Mesodermal cell (in vitro differentiated cells): ENCODE measurements around the gene ZNRF1.

Experiments
- H3K27ac ChIP-seq: 2 replicates; pipeline ENCODE4 v1.7.0; 2013; ENCODE audit warnings: mild to moderate bottlenecking, low read depth, low read length, moderate library complexity; ENCODE audit not compliant: severe bottlenecking
- H3K36me3 ChIP-seq: 2 replicates; pipeline ENCODE4 v1.7.1; 2013; ENCODE audit warnings: mild to moderate bottlenecking, low read length, moderate library complexity; ENCODE audit not compliant: control insufficient read depth, insufficient read depth
- H3K4me1 ChIP-seq: one replicate; pipeline ENCODE4 v1.7.1; 2013; ENCODE audit warnings: mild to moderate bottlenecking, low read length; ENCODE audit not compliant: insufficient read depth, control insufficient read depth, poor library complexity, severe bottlenecking
- H3K4me3 ChIP-seq: 2 replicates; pipeline ENCODE4 v1.7.0; 2013; ENCODE audit warnings: low read length, control low read depth, mild to moderate bottlenecking; ENCODE audit not compliant: insufficient read depth, poor library complexity, severe bottlenecking; ENCODE audit errors: extremely low read depth
- H3K9me3 ChIP-seq: 2 replicates; pipeline ENCODE4 v1.7.1; 2013; ENCODE audit warnings: mild to moderate bottlenecking, low read length, moderate library complexity; ENCODE audit not compliant: control insufficient read depth
- WGBS, 2 experiments: methylation state at CpG; one replicate each; pipeline ENCODE4 v1.1.5; 2013; ENCODE audit warnings: missing lambda C conversion rate in 2 of 2; ENCODE audit not compliant: insufficient coverage in 2 of 2; 5-methylcytosine and 5-hydroxymethylcytosine counted together

Gene ZNRF1

DNA sequence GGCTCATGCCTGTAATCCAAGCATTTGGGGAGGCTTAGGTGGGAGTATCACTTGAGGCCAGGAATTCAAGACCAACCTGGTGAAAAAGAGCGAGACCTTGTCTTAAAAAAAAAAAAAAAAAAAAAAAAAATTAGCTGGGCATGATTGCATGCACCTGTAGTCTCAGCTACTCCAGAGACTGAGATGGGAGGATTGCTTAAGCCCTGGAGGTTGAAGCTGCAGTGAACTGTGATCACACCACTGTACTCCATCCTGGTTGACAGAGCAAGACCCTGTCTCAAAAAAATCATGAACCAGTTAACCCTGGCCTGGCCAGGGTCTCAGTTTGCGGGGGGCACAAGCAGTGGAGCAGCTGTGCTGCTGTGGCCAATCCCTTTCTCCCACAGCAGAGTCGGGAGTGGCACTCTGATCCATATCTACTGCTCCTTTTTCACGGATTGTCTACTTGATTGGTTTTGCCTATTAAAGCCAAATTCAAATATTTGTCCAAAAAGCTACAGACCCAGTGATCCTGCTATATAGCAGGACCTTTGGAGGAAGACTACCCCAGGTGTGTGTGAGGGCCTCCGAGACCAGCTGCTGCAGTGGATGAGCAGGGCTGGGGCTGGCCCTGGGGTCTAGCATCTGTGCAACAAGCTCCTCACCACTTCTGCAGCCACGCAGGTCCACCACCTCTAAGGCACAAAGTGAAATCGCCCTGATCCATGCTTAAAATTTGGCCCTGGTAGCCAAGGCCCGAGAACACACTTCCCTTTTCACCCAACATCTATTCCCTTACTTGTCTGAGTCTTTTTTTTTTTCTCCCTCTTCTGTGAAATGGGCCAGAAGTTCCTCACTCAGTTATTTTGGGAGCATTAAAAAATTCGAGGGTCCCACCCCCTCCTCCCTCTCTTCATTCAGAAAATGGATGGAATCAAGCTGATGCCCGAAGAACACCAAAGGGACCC, 69.5 kb downstream of the ZNRF1 start:
- Histone ChIP-seq H3K4me3 (no peak overlapping the region), H3K9me3 (no peaks in the 10 kb centered on the region), H3K27ac (no peak overlapping the region), H3K4me1 (peaks cover 10% of the 10 kb centered on the region), H3K36me3 (no peaks in the 10 kb centered on the region)
- 91 to 92% methylated on average over 8 of the region's 10 CpGs for WGBS, 2 experiments

DNA sequence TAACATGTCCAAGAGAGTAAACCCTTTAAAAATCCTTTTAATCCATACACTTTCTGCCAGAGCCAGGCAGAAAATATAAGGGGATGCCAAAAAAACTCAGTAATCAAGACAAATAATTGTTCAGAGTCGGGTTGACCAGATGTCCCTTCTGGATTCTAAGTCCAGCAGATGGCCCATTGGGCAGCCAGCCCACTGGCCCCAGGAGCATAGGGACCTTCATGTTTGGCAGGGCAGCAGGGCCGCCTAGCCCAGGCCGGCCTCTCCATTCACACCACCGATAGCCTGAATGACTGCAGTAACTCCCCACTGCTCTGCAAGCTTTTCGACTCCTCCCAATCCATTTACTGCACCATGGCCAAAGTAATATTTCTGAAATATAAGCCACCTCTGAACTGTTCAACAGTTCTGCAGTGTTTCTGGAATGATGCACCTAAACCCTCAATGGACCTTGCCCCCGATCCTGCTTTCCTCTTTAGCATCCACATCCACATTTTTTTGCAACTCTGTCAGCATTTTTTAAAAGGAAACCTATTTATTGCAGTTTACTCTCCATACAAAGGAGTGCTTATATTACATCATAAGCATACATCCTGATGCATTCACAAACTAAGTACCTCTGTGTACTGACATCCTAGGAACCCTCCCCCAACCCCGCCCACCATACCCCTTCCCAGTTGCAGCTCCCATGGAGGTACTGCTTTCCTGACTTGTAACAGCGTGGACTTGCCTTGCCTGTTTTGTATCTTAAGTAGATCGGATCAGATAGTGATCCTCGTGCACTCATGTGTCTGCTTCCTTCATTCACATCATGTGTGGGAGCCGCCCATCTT, 71.4 kb downstream of the ZNRF1 start:
- no peaks in the 10 kb centered on the region for H3K9me3 ChIP-seq
- peaks cover 12% of the 10 kb centered on the region for H3K4me1 ChIP-seq
- no peaks in the 10 kb centered on the region for H3K36me3 ChIP-seq
- WGBS, 2 experiments = 86 to 92% methylated on average over 7 to 10 of the region's 11 CpGs
- no peak overlapping the region for H3K4me3 ChIP-seq
- peak overlapping the region; percentile 29 for H3K27ac ChIP-seq

DNA sequence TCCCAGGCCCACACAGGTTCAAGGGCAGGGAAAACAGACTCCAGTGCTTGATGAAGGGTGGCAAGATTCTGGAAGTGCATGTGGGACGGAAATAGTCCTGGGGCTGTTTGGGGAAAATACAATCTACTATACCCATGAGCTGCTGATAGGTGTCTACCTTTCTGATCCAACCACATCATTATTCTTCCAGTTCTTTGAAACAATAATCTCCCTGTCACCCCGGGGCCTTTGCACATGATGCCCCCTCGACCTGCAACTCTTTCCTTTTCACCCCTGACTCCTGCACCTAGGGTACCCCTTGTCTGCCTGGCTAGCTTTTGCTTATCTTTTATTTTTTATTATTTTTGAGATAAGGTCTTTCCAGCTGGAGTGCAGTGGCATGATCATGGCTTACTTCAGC, 72.8 kb downstream of the ZNRF1 start:
- H3K9me3 ChIP-seq = no peaks in the 10 kb centered on the region
- H3K27ac ChIP-seq = no peak overlapping the region
- H3K36me3 ChIP-seq = no peaks in the 10 kb centered on the region
- no peak overlapping the region for H3K4me3 ChIP-seq
- peaks cover 12% of the 10 kb centered on the region for H3K4me1 ChIP-seq
- 95 to 96% methylated on average over 2 to 3 of the region's 3 CpGs for WGBS, 2 experiments

DNA sequence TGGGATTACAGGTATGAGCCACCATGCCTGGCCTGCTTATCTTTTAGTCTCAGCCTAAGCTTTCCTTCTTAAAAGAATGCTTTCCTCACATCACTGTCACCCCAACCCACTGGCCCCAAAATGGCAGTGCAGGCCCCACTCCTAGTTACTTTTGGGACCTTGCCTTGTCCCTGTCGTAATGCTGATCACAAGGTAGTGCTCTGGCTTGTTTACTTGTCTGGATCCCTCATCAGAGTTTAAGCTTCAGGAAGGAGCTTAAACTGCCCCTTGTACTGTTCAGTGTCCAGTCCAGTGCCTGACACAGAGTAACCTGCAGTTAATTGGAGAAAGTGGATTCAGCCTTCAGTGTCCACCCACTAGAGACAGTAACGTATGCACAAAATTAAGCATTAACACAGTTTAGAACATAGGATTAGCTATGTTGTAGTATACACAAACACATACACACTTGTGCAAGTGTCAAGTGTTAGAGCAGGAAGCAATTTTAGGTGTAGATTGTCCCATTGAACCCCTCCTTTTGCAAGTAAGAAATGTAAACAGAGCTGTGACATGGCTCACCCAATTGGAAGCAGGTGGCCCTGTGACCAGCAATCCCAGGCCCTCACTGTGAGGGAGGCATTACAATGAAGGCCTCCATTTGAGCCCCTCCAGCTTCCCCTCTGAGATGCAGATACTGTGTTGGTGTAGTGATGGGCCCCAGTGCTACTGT, 73.6 kb downstream of the ZNRF1 start:
- 88 to 100% methylated on average over 1 of the region's 2 CpGs for WGBS, 2 experiments

DNA sequence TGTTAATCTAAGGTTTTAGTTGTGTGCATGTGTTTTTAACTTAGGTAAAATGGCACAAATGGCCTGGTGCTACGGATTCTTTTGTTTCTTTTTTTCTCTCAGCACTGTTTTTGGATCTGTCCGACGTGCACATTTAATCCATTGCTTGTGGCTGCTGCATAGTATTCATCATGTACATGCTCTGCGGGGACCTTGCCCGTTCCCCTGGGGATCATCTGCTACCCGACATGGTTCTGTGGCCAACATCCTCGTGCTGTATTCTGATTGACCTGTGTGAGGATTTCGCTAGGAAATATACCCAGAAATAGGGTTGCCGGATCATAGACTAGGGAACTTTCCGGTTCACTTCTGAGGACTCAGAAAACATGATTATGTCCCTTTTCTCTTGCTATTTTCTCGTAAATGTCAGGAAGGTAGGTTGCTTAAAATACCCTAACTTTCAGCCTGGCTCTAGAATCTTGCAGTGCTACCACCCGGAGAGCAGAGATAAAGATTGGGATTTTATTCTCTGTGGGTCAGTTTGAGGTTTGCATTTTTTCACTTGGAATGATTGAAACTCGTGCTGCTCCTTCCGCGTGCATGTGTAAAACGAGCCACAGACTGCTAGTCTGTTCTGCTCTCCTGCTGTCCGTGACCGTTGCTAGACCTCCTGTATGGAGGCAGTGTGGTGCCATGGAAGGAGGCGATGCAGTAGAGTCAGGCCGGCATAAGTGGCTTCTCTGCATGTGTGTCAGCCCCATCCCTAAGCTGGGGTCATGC, 74.9 kb downstream of the ZNRF1 start:
- WGBS, 2 experiments = 82 to 85% methylated on average over 17 to 18 of the region's 20 CpGs
- Histone ChIP-seq H3K4me3 (no peak overlapping the region), H3K9me3 (no peaks in the 10 kb centered on the region), H3K27ac (no peak overlapping the region), H3K4me1 (peaks cover 12% of the 10 kb centered on the region), H3K36me3 (peaks cover 11% of the 10 kb centered on the region)

More for the DNA sequence above, 73.6 kb downstream of the ZNRF1 start:
- Histone ChIP-seq H3K9me3 (no peaks in the 10 kb centered on the region), H3K4me1 (peaks cover 12% of the 10 kb centered on the region), H3K27ac (no peak overlapping the region), H3K4me3 (no peak overlapping the region), H3K36me3 (peaks cover 3% of the 10 kb centered on the region)

DNA sequence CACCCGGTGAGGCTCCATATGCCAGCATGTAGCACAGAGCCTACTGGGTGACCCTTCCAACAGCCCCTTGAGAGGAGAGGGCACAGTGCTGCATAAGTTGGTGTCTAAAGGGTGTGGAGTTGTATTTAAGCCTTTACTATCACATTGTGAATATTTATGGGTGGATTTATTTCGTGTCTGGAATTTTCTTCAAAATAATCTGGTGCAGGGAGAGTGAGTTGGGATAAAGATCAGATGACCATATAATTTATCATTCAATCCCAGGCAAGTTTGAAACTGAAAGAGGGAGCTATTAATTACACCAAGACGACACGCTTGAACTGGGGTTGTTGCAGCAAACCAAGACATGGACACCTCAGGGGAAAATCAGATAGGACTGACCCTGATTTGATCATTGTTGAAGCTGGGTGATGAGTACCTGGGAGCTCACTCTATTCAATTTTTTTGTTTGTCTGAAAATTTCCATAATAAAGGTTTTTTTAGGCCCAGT, 75.5 kb downstream of the ZNRF1 start:
- H3K36me3 ChIP-seq = peaks cover 11% of the 10 kb centered on the region
- peaks cover 12% of the 10 kb centered on the region for H3K4me1 ChIP-seq
- H3K4me3 ChIP-seq = no peak overlapping the region
- 100% methylated on average over 2 to 3 of the region's 4 CpGs for WGBS, 2 experiments
- no peak overlapping the region for H3K27ac ChIP-seq
- no peaks in the 10 kb centered on the region for H3K9me3 ChIP-seq

DNA sequence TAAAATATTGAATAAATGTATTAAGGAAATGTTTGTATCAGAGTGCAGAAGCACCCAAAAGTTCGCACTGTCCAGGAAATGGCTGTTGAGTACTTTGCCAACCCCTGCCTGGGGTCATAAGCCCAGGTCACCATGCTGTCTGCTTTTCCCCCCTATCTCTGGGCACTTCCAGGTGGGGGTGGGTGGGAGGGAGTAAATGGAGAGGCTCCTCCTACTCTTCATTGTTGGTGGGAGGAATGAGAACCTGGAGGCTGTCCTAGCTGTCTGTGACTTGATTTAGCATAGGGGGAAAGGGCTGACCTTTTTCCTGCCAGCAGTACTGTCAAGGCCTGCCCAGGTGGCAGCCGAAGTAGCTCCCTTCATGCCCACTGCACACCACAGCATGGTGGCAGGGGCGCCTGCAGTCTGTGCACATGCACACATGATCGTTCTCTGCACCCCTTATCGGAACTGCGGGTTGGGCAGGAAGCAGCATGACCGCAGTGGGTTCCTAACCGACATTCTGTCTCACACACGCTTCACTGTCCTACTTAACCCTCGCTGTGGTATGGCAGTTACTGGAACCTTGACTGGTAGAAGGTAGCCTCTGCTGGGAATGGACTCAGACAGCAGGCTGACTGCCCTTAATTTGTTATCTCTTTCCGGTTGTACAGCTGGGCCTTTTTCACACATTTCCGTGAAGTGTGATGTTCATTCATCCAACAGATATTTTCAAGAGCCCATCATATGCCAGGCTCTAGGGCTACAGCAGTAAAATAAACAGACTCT, 76.3 kb downstream of the ZNRF1 start:
- Histone ChIP-seq H3K4me1 (peaks cover 10% of the 10 kb centered on the region), H3K4me3 (no peak overlapping the region), H3K9me3 (no peaks in the 10 kb centered on the region), H3K27ac (no peak overlapping the region), H3K36me3 (peaks cover 11% of the 10 kb centered on the region)
- 98 to 100% methylated on average over 9 to 11 of the region's 12 CpGs for WGBS, 2 experiments

DNA sequence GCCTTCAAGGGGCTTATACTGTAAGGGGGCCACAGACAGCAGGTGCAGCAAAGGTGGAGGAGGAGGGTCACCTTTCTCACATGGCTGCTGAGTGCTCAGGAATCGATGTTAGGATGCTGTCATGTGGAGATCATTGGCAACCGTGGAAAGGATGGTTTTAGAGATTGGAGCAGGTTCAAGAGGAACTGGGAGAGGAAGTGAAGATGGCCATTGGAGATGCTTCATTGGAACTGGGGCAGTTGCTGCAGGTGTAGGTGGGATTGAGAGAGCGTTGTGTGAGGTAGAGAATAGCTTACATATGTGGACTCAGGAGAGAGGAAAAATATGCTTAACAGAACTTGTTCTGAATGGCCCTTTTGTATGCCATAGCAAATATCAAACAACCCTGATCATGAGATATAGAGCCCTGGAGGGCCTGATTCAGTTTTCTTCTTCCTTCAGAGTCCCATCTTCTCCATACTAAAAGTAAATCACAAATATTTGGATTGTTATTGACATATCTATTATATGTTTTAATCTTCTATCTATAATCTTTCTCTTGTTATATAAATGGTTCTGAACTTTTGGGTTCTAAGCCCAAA, 77.0 kb downstream of the ZNRF1 start:
- Histone ChIP-seq H3K36me3 (peaks cover 11% of the 10 kb centered on the region), H3K9me3 (no peaks in the 10 kb centered on the region), H3K27ac (no peak overlapping the region), H3K4me1 (peaks cover 12% of the 10 kb centered on the region), H3K4me3 (no peak overlapping the region)
- 96% methylated on average over 3 of the region's 3 CpGs for WGBS, 2 experiments

DNA sequence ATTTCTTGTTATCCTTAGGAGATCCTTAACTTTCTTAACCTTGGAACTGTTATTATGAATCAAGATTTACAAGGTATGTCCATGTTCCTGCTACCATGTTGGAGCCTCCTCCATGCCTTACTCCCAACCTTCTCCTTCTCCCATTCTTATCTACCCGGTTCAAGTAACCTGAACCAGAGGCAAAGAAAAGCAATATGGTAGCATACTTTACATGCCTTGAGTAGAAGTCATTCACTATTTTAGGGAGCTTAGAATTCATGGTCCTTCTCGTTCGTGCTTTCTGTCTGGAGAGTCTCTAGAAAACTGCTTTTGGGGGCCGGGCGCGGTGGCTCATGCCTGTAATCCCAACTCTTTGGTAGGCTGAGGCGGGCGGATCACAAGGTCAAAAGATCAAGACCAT, 80.1 kb downstream of the ZNRF1 start:
- Histone ChIP-seq H3K27ac (no peak overlapping the region), H3K4me1 (peaks cover 15% of the 10 kb centered on the region), H3K9me3 (no peaks in the 10 kb centered on the region), H3K4me3 (no peak overlapping the region), H3K36me3 (peaks cover 11% of the 10 kb centered on the region)
- WGBS, 2 experiments = 86 to 96% methylated on average over 5 to 7 of the region's 8 CpGs
